ENCODE data around the gene LRRC59. TPM values are rescaled to one million over a fixed set of nuclear protein-coding genes. Genes with fewer than 3 reads are reported as not detected.

LRRC59 gene
- total RNA-seq, 1 donor from 2014 or later = 75.3 TPM

DNA sequence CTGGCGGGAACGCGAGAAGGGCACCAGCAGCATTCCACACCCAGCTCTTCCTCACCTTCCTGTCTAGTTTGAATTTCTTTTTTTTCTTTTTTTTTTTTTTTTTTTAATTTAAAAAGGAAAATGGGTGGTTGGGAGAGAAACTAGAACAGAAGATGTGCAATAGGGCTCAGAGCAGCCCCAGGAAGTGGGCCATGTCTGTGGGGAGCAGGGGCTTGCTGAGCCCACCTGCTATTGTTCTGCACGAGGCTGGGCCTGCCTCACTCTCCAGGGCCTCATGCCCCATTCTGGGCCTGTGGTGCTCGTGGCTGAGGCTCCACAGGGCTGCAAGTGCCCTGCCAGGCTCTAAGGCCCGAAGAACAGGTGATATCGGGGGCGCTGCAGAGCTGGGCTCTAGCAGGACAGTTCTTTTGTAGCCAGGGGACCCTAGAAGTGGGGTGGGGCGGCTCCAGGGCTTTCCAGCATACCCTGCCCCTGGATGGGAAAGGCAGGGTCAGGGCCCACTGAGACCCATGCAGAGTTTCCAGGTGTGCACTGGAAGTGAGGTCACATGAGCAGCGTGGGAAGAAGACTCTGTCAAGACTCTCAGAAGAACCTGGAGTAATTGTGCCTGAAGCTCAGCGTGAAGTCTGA lies 36.7 kb downstream of the LRRC59 start:
- Mint-ChIP-seq H3K27ac (no peak overlapping the region), H3K9me3 (no peaks in the 10 kb centered on the region), H3K36me3 (no peaks in the 10 kb centered on the region), H3K4me1 (ENCODE audit: unreplicated experiment) (peaks cover 28% of the 10 kb centered on the region), H3K27me3 (no peaks in the 10 kb centered on the region), H3K4me3 (no peak overlapping the region)
- TF ChIP-seq, protein P1, sequence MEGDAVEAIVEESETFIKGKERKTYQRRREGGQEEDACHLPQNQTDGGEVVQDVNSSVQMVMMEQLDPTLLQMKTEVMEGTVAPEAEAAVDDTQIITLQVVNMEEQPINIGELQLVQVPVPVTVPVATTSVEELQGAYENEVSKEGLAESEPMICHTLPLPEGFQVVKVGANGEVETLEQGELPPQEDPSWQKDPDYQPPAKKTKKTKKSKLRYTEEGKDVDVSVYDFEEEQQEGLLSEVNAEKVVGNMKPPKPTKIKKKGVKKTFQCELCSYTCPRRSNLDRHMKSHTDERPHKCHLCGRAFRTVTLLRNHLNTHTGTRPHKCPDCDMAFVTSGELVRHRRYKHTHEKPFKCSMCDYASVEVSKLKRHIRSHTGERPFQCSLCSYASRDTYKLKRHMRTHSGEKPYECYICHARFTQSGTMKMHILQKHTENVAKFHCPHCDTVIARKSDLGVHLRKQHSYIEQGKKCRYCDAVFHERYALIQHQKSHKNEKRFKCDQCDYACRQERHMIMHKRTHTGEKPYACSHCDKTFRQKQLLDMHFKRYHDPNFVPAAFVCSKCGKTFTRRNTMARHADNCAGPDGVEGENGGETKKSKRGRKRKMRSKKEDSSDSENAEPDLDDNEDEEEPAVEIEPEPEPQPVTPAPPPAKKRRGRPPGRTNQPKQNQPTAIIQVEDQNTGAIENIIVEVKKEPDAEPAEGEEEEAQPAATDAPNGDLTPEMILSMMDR (conservative IDR thresholded peaks at IDR 0.05) = no peak
- no peak for DNase-seq (ENCODE audit: extremely low spot score, unreplicated experiment)

DNA sequence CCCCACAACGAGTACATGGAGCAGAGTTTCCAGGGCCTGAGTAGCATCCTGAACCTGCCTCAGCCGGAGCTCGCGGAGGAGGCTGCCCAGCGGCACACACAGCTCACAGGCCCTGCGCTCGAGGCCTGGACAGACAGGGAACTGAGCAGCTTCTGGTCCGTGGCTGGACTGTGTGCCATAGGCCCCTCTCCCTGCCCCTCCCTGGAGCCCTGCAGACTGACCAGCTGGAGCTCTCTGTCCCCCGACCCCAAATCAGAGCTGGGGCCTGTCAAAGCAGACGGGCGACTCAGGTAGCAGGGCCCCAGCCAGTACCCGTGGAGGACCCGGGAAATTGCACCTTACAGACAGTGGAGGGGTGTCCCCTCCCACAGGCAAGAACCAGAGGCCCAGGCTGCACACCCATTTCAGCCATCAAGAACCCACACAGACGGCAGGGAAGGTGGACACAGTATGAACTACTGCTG lies 37.3 kb downstream of the LRRC59 start:
- Mint-ChIP-seq H3K27me3 (no peaks in the 10 kb centered on the region), H3K36me3 (no peaks in the 10 kb centered on the region), H3K4me1 (ENCODE audit: unreplicated experiment) (peaks cover 23% of the 10 kb centered on the region), H3K4me3 (no peak overlapping the region), H3K9me3 (no peaks in the 10 kb centered on the region), H3K27ac (no peak overlapping the region)
- TF ChIP-seq, protein P1 (conservative IDR thresholded peaks at IDR 0.05) = no peak
- DNase-seq (ENCODE audit: extremely low spot score, unreplicated experiment) = no peak

DNA sequence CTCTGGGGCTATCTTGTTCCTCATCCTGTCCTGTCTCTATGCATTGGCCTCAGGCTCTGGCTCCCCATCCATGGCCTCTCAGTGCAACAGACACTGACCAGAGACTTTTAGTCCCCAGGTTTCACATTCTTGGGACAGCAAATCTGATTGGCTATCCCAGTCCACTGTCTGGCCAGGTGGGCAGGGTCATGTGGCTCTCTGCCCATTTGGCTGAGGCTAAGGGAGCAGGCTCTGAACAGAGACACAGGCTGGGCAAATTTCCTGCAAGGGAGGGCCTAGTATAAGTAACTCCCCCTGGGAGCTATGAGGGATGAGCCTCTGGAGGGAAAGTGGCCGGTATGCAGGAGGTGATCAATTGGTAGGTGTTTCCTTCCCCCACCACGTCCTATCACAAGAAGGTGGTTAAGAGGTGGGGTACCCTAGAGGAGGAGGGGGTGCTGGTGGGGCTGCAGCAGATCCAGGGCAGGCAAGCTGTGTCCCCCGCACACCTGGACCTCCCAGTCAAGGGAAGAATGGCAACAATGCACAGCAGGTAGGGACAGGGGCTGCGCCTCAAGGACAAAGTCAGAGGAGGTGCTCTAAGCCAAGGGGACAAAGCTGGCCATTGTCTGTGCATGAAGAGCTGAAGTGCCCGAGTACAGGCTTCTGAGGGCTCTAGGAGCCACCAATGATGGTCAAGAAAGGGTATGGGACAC lies 38.2 kb downstream of the LRRC59 start:
- Mint-ChIP-seq H3K9me3 (no peaks in the 10 kb centered on the region), H3K4me3 (no peak overlapping the region), H3K27me3 (no peaks in the 10 kb centered on the region), H3K4me1 (ENCODE audit: unreplicated experiment) (peaks cover 16% of the 10 kb centered on the region), H3K36me3 (peaks cover 3% of the 10 kb centered on the region), H3K27ac (no peak overlapping the region)
- DNase-seq (ENCODE audit: extremely low spot score, unreplicated experiment) = no peak
- TF ChIP-seq, protein P1 (conservative IDR thresholded peaks at IDR 0.05) = no peak

DNA sequence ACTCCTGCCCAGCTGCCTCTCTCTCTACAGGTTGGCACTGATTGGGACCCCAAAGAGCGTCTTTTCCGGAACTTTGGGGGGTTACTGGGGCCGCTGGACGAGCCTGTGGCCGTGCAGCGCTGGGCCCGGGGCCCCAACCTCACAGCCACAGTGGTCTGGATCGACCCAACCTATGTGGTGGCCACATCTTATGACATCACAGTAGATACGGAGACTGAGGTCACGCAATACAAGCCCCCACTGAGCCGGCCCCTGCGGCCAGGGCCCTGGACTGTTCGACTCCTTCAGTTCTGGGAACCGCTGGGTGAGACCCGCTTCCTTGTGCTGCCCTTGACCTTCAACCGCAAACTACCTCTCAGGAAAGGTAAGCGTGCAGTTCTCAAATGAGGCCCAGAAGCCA lies 39.1 kb downstream of the LRRC59 start:
- peaks cover 5% of the 10 kb centered on the region for H3K36me3 Mint-ChIP-seq
- no peak for DNase-seq (ENCODE audit: extremely low spot score, unreplicated experiment)
- TF ChIP-seq, protein P1 (conservative IDR thresholded peaks at IDR 0.05) = no peak
- H3K4me3 Mint-ChIP-seq = no peak overlapping the region
- H3K9me3 Mint-ChIP-seq = no peaks in the 10 kb centered on the region
- peaks cover 9% of the 10 kb centered on the region for H3K4me1 Mint-ChIP-seq (ENCODE audit: unreplicated experiment)
- H3K27ac Mint-ChIP-seq = no peak overlapping the region
- no peaks in the 10 kb centered on the region for H3K27me3 Mint-ChIP-seq

DNA sequence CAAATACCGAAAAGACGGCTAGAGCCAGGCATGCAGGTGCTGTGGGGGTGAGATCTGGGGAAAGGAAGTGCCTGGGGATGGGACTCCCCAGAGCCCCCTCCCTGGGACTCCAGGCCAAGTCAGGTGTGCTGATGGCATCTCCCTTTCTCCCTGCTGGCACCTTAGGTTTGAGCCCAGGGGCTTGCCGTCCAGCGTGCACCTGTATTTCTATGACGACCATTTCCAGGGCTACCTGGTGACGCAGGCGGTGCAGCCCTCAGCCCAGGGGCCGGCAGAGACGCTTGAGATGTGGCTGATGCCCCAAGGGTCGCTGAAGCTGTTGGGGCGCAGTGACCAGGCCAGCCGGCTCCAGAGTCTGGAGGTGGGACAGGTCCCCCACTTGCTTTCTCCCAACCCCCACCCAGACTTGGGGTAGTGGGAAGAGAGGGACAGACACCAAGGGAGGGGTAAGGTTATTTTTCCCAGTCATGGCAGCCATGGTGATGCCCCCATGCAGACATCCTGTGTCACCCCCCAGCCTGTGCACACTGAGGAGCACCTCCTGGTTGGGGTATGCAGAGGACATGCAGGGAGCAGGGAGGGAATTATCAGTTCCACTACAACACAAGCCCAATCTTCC lies 40.3 kb downstream of the LRRC59 start:
- H3K9me3 Mint-ChIP-seq = no peaks in the 10 kb centered on the region
- no peak overlapping the region for H3K4me3 Mint-ChIP-seq

More for the DNA sequence above, 40.3 kb downstream of the LRRC59 start:
- Mint-ChIP-seq H3K36me3 (peaks cover 7% of the 10 kb centered on the region), H3K27ac (no peak overlapping the region), H3K4me1 (ENCODE audit: unreplicated experiment) (peaks cover 3% of the 10 kb centered on the region), H3K27me3 (no peaks in the 10 kb centered on the region)
- no peak for DNase-seq (ENCODE audit: extremely low spot score, unreplicated experiment)
- TF ChIP-seq, protein P1 (conservative IDR thresholded peaks at IDR 0.05) = no peak
